HCT116 (cell line): Measurements from ENCODE around the gene NEDD4L. TPM values are rescaled to one million over a fixed set of nuclear protein-coding genes. Genes with fewer than 3 reads are reported as not detected.

Experiments
- ATAC-seq: fragments of 200-7000 bp; cut with Tn5 transposase; 2 replicates; pipeline ENCODE4 v1.9.1; 2020; ENCODE audit warnings: mild to moderate bottlenecking, moderate library complexity
- BruUV-seq: library from RNA; stranded (reverse); fragments of 400-500 nt; replicated peaks from 2 replicates; lab custom pipeline; 2021; lab: Mats Ljungman, UMichigan
- CTCF ChIA-PET: fragments of 300-600 bp; sonication (Branson Sonifier 250); formaldehyde crosslinking; loops from one replicate; lab custom pipeline; 2021; ENCODE audit warnings: antibody characterized with exemption; lab: Charles Lee
- POLR2A ChIA-PET: fragments of 300-600, 350-600 bp; sonication (Branson Sonifier 250); formaldehyde crosslinking; loops from one replicate; lab custom pipeline; 2021; ENCODE audit warnings: antibody characterized with exemption; lab: Charles Lee
- RAD21 ChIA-PET, 2 experiments: fragments of 300-600 bp; sonication (Branson Sonifier 250); formaldehyde crosslinking; loops; one replicate each; lab custom pipeline; 2023; ENCODE audit warnings: low total read pairs in 2 of 2; ENCODE audit not compliant: uncharacterized antibody in 2 of 2, unreplicated experiment in 2 of 2, low non-redundant PET in 1 of 2; lab: Charles Lee
- DNase-seq: peaks from one replicate; pipeline ENCODE4 v3.0.0-alpha.2; 2010; ENCODE audit warnings: low read depth, low spot score
- H2AFZ ChIP-seq: fragments of 200-600 bp; shearing (Covaris generic), sonication (generic); 2 replicates; pipeline ENCODE4 v1.6.1; 2017; ENCODE audit warnings: low read depth, mixed run types, mixed read lengths, antibody characterized with exemption, low read length; ENCODE audit not compliant: poor library complexity, severe bottlenecking
- H3K27ac ChIP-seq: 2 replicates; pipeline ENCODE4 v1.5.1; 2012; ENCODE audit warnings: low read depth, low read length
- H3K27me3 ChIP-seq: fragments of 200-600 bp; sonication (generic); 2 replicates; pipeline ENCODE4 v1.6.1; 2016; ENCODE audit warnings: mixed run types, low read length, mixed read lengths; ENCODE audit not compliant: insufficient read depth
- H3K36me3 ChIP-seq, 2 experiments: fragments of 200-500 bp in 1 of 2; fragments of 200-600 bp in 1 of 2; sonication (Bioruptor generic) in 1 of 2; sonication (generic) in 1 of 2; 2 replicates each; pipeline versions ENCODE4 v1.5.1 to v1.6.1; 2014 to 2016; ENCODE audit warnings: low read length in 2 of 2, inconsistent platforms in 1 of 2, mixed read lengths in 1 of 2, mixed run types in 1 of 2; ENCODE audit not compliant: insufficient read depth in 2 of 2, control insufficient read depth in 1 of 2
- H3K4me1 ChIP-seq, 2 experiments: fragments of 200-600 bp in 1 of 2; sonication (generic) in 1 of 2; 2 replicates each; pipeline versions ENCODE4 v1.5.1 to v1.6.1; 2012 to 2017; ENCODE audit warnings: low read length in 2 of 2, inconsistent platforms in 1 of 2, mild to moderate bottlenecking in 1 of 2, mixed read lengths in 1 of 2, mixed run types in 1 of 2, moderate library complexity in 1 of 2; ENCODE audit not compliant: insufficient read depth in 2 of 2, control insufficient read depth in 1 of 2
- H3K4me2 ChIP-seq: fragments of 200-600 bp; sonication (generic); 2 replicates; pipeline ENCODE4 v1.6.1; 2017; ENCODE audit warnings: mixed run types, low read length, mixed read lengths
- H3K4me3 ChIP-seq, 2 experiments: fragments of 200-600 bp in 1 of 2; sonication (generic) in 1 of 2; replicated peaks in 1 of 2; 2 replicates each; pipeline ENCODE4 v1.5.1; 2011 to 2016; ENCODE audit warnings: low read length in 2 of 2, control low read depth in 1 of 2, low read depth in 1 of 2, mild to moderate bottlenecking in 1 of 2, mixed read lengths in 1 of 2, mixed run types in 1 of 2
- H3K79me2 ChIP-seq: fragments of 200-600 bp; sonication (generic); 2 replicates; pipeline ENCODE4 v1.6.1; 2017; ENCODE audit warnings: mild to moderate bottlenecking, mixed run types, low read length, moderate library complexity, mixed read lengths; ENCODE audit not compliant: insufficient read depth
- H3K9ac ChIP-seq: fragments of 200-600 bp; sonication (generic); 2 replicates; pipeline ENCODE4 v1.6.1; 2016; ENCODE audit warnings: low read length, mixed read lengths
- H3K9me2 ChIP-seq: fragments of 200-600 bp; sonication (generic), shearing (Covaris generic); 2 replicates; pipeline ENCODE4 v1.6.1; 2017; ENCODE audit warnings: mixed run types, mild to moderate bottlenecking, moderate library complexity; ENCODE audit not compliant: insufficient read depth
- H3K9me3 ChIP-seq, 2 experiments: fragments of 200-500 bp in 1 of 2; fragments of 200-600 bp in 1 of 2; sonication (Bioruptor generic) in 1 of 2; sonication (generic) in 1 of 2; 2 replicates each; pipeline ENCODE4 v1.6.1; 2014 to 2017; ENCODE audit warnings: low read length in 2 of 2, mixed read lengths in 2 of 2, inconsistent platforms in 1 of 2, low read depth in 1 of 2, mild to moderate bottlenecking in 1 of 2, mixed run types in 1 of 2, moderate library complexity in 1 of 2; ENCODE audit not compliant: control insufficient read depth in 1 of 2, insufficient read depth in 1 of 2
- H4K20me1 ChIP-seq: fragments of 200-600 bp; sonication (generic), shearing (Covaris generic); 2 replicates; pipeline ENCODE4 v1.6.1; 2017; ENCODE audit warnings: mixed run types, mild to moderate bottlenecking, moderate library complexity; ENCODE audit not compliant: insufficient read depth
- CBX3 ChIP-seq: IDR thresholded peaks from 2 replicates; pipeline ENCODE4 v1.6.1; 2012; ENCODE audit warnings: low read depth
- EGR1 ChIP-seq: IDR thresholded peaks from 2 replicates; pipeline ENCODE4 v1.6.1; 2012; ENCODE audit warnings: low read depth
- ELF1 ChIP-seq: IDR thresholded peaks from 2 replicates; pipeline ENCODE4 v1.6.1; 2012; ENCODE audit warnings: low read depth, borderline replicate concordance
- EZH2 ChIP-seq: fragments of 200-600 bp; sonication (generic); IDR thresholded peaks from 2 replicates; pipeline ENCODE4 v1.6.1; 2017; ENCODE audit warnings: antibody characterized with exemption, mixed run types
- FOSL1 ChIP-seq: IDR thresholded peaks from 2 replicates; pipeline ENCODE4 v1.6.1; 2012; ENCODE audit warnings: low read depth
- JUND ChIP-seq: IDR thresholded peaks from 2 replicates; pipeline ENCODE4 v1.6.1; 2012
- SIN3A ChIP-seq: IDR thresholded peaks from 2 replicates; pipeline ENCODE4 v1.6.1; 2012; ENCODE audit warnings: low read depth
- SP1 ChIP-seq: IDR thresholded peaks from 2 replicates; pipeline ENCODE4 v1.6.1; 2012; ENCODE audit warnings: low read depth
- SRF ChIP-seq: IDR thresholded peaks from 2 replicates; pipeline ENCODE4 v1.6.1; 2012; ENCODE audit warnings: low read depth
- ZFX ChIP-seq: fragments of 450-650 bp; IDR thresholded peaks from 2 replicates; pipeline ENCODE4 v1.6.1; 2017
- intact Hi-C: fragments of 100-400 bp; cut with micrococcal nuclease; formaldehyde crosslinking; loops from 2 replicates; pipeline ENCODE4 v1.10.0; 2022
- total RNA-seq: library from RNA; stranded (reverse); gene quantifications from one replicate; pipeline ENCODE4 v1.2.1, GENCODE V29; 2021; ENCODE audit not compliant: unreplicated experiment
- TF ChIP-seq, protein P1 (sequence below): IDR thresholded peaks from 2 replicates; pipeline ENCODE4 v1.6.1; 2011; ENCODE audit warnings: mild to moderate bottlenecking, low read length, moderate library complexity; ENCODE audit not compliant: insufficient replicate concordance; ENCODE audit errors: extremely low read depth
- TF ChIP-seq, protein P2 (sequence below): IDR thresholded peaks from 2 replicates; pipeline ENCODE4 v1.6.1; 2012
- TF ChIP-seq, protein P3 (sequence below): IDR thresholded peaks from 2 replicates; pipeline ENCODE4 v1.6.1; 2012
- TF ChIP-seq, protein P4 (sequence below): IDR thresholded peaks from 2 replicates; pipeline ENCODE4 v1.6.1; 2012; ENCODE audit warnings: low read depth

NEDD4L gene
- total RNA-seq, 1 experiment from 2014 or later: 41.5 TPM

GRCh38 chr18:58069099-58069498 is 25.1 kb downstream of the NEDD4L start:
- intact Hi-C loops: no loop called here

More at GRCh38 chr18:58069099-58069498, 25.1 kb downstream of the NEDD4L start:
- TF ChIP-seq EZH2: no peak
- no peak for TF ChIP-seq ZFX
- TF ChIP-seq SP1: no peak
- TF ChIP-seq, protein P1, sequence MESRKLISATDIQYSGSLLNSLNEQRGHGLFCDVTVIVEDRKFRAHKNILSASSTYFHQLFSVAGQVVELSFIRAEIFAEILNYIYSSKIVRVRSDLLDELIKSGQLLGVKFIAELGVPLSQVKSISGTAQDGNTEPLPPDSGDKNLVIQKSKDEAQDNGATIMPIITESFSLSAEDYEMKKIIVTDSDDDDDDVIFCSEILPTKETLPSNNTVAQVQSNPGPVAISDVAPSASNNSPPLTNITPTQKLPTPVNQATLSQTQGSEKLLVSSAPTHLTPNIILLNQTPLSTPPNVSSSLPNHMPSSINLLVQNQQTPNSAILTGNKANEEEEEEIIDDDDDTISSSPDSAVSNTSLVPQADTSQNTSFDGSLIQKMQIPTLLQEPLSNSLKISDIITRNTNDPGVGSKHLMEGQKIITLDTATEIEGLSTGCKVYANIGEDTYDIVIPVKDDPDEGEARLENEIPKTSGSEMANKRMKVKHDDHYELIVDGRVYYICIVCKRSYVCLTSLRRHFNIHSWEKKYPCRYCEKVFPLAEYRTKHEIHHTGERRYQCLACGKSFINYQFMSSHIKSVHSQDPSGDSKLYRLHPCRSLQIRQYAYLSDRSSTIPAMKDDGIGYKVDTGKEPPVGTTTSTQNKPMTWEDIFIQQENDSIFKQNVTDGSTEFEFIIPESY: no peak
- no peak for TF ChIP-seq SIN3A
- TF ChIP-seq FOSL1: no peak
- no peak for TF ChIP-seq EGR1
- no peak for TF ChIP-seq JUND
- TF ChIP-seq, protein P2, sequence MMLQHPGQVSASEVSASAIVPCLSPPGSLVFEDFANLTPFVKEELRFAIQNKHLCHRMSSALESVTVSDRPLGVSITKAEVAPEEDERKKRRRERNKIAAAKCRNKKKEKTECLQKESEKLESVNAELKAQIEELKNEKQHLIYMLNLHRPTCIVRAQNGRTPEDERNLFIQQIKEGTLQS: no peak
- TF ChIP-seq, protein P3, sequence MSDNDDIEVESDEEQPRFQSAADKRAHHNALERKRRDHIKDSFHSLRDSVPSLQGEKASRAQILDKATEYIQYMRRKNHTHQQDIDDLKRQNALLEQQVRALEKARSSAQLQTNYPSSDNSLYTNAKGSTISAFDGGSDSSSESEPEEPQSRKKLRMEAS: no peak
- no peak for TF ChIP-seq CBX3
- TF ChIP-seq, protein P4, sequence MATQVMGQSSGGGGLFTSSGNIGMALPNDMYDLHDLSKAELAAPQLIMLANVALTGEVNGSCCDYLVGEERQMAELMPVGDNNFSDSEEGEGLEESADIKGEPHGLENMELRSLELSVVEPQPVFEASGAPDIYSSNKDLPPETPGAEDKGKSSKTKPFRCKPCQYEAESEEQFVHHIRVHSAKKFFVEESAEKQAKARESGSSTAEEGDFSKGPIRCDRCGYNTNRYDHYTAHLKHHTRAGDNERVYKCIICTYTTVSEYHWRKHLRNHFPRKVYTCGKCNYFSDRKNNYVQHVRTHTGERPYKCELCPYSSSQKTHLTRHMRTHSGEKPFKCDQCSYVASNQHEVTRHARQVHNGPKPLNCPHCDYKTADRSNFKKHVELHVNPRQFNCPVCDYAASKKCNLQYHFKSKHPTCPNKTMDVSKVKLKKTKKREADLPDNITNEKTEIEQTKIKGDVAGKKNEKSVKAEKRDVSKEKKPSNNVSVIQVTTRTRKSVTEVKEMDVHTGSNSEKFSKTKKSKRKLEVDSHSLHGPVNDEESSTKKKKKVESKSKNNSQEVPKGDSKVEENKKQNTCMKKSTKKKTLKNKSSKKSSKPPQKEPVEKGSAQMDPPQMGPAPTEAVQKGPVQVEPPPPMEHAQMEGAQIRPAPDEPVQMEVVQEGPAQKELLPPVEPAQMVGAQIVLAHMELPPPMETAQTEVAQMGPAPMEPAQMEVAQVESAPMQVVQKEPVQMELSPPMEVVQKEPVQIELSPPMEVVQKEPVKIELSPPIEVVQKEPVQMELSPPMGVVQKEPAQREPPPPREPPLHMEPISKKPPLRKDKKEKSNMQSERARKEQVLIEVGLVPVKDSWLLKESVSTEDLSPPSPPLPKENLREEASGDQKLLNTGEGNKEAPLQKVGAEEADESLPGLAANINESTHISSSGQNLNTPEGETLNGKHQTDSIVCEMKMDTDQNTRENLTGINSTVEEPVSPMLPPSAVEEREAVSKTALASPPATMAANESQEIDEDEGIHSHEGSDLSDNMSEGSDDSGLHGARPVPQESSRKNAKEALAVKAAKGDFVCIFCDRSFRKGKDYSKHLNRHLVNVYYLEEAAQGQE: no peak
- no peak for TF ChIP-seq SRF
- TF ChIP-seq ELF1: no peak
- H3K9ac ChIP-seq: no peak overlapping the region
- H3K9me2 ChIP-seq: no peaks in the 10 kb centered on the region
- H3K9me3 ChIP-seq: no peaks in the 10 kb centered on the region
- ChIA-PET POLR2A (no interaction called here), CTCF (no interaction called here), RAD21 (no interaction called here)
- no peak overlapping the region for H2AFZ ChIP-seq
- no peaks in the 10 kb centered on the region for H3K27me3 ChIP-seq
- H3K27ac ChIP-seq: no peak overlapping the region
- no peak overlapping the region for H3K4me3 ChIP-seq
- H3K36me3 ChIP-seq: no peaks in the 10 kb centered on the region
- H3K4me1 ChIP-seq: peaks cover 0 to 4% of the 10 kb centered on the region in 2 experiments; a peak in 1 of 4 replicates
- no peaks in the 10 kb centered on the region for H4K20me1 ChIP-seq
- H3K79me2 ChIP-seq: 0 out of 2 replicates have a peak, but pooled peaks cover 2% of the 10 kb centered on the region
- ATAC-seq (no peak), DNase-seq (no peak)
- no TSS peak for BruUV-seq
- no peak overlapping the region for H3K4me2 ChIP-seq
